ENCODE measurements around the gene SPAG16. TPM values are rescaled to one million over a fixed set of nuclear protein-coding genes. Genes with fewer than 3 reads are reported as not detected.

Gene SPAG16
- total RNA-seq, 4 donors from 2014 or later = 25.6 to 37.5 (median 26.3) TPM

DNA sequence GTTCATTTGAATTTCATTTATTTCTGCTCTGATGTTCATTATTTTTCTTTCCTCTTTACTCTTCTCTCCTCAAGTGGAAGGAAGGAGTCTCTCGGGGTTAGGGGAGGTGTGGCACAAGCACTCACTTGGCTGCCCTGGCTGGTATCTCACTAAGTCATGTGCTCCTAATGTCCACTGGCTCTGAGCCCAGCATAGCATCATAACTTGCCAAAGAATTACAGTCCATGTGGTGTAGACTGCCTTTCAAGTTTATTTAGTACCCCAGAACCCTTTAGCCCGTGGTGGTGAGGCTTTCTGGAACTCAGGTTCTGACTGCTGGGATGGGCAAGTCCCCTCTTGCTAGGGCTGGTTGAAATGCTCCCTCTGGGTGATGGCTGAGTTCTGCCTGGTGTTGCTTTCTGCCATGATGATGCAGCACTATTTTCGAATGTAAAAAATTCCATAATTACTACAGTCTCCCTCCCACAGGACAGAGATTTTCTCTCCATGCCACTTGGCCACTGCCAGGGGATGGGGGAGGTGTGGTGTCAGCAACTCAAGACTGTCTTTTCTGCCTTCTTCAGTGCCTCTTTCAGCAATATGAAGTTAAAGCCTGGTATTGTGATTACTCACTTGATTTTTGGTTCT is 22.2 kb downstream of the SPAG16 start:
- WGBS, 2 donors = 25 to 37% methylated on average over 2 to 3 of the region's 3 CpGs
- H3K4me3 ChIP-seq (ENCODE audit: low read depth, poor library complexity, severe bottlenecking) = no peak overlapping the region
- intact Hi-C loops (cut with DNase I; ENCODE audit: low total_unique reads) = no loop called here
- TF ChIP-seq, protein P1, sequence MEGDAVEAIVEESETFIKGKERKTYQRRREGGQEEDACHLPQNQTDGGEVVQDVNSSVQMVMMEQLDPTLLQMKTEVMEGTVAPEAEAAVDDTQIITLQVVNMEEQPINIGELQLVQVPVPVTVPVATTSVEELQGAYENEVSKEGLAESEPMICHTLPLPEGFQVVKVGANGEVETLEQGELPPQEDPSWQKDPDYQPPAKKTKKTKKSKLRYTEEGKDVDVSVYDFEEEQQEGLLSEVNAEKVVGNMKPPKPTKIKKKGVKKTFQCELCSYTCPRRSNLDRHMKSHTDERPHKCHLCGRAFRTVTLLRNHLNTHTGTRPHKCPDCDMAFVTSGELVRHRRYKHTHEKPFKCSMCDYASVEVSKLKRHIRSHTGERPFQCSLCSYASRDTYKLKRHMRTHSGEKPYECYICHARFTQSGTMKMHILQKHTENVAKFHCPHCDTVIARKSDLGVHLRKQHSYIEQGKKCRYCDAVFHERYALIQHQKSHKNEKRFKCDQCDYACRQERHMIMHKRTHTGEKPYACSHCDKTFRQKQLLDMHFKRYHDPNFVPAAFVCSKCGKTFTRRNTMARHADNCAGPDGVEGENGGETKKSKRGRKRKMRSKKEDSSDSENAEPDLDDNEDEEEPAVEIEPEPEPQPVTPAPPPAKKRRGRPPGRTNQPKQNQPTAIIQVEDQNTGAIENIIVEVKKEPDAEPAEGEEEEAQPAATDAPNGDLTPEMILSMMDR (IDR thresholded peaks at IDR 0.05) = no peak
- TF ChIP-seq POLR2A (IDR thresholded peaks at IDR 0.05) = no peak
- peak; percentile 29 to 83 for DNase-seq (ENCODE audit: low spot score in 2 of 2)

DNA sequence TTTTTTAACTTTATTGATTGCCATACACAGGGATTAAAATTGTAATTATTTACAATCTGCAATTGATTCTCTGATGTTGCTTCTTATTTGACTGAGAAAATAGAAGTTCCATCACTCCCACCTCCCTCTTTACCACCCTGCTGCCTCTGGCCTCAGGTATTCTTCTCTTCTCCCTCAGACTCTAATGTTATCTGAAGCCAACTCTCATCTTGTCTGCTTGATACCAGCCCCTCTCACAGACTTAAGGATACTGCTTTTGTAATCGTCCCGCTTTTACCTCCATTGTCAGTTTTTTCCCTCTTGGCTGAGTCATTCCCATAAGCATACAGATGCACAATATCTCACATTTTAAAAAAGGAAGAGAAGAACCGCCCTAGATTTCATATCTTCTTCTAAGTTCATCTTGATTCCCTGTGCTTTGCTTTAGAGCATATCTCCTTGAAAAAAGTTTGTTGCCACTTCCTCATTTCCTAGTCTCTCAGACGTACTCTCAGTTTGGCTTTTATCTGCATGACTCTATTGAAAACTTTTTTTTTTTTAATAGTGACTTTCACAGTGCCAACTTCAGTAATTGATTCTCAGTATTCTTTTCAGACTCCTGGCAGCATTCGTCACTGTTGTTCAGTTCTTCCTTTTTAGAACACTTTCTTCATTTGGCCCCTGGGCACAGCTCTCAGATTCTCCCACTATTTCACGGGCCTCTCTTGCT is 31.1 kb downstream of the SPAG16 start:
- no peak for DNase-seq (ENCODE audit: low spot score in 2 of 2)
- WGBS, 2 donors = 73 to 76% methylated on average over 6 of the region's 6 CpGs
- TF ChIP-seq, protein P1 (IDR thresholded peaks at IDR 0.05) = no peak
- no peak for TF ChIP-seq POLR2A (IDR thresholded peaks at IDR 0.05)
- intact Hi-C loops (cut with DNase I; ENCODE audit: low total_unique reads) = no loop called here
- H3K4me3 ChIP-seq (ENCODE audit: low read depth, poor library complexity, severe bottlenecking) = no peak overlapping the region

DNA sequence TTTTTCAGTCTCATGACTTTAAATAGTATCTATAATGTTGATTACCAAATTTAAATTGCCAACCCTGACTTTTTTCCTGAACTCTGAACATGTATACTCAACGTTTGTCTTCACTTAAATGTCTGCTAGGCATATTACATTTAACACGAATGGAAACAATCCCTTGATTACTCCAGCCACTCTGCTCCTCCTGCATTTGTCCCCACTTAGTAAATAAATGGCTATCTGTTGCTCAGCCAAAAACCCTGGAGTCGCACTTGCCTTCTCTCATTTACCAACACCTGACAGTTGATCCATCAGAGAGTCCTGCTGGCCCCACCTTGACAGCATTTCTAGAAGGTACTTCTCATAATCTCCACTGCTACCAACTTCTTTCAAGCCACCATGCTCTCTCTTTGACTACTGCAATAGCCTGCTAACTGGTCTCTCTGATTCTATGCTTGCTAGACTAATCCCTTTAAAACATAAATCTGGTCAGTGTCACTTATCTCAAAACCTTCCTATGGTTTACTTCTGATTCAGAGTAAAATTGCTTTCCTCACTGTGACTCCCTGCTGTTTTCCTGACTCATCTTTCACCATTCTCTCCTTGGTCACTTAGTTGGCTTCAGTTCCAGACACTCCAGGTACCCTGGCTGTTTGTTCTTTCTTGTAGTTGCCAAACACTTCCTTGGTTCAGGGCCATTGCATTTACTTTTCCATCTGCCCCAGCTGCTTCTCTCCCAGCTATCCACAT is 31.9 kb downstream of the SPAG16 start:
- H3K4me3 ChIP-seq (ENCODE audit: low read depth, poor library complexity, severe bottlenecking) = no peak overlapping the region
- DNase-seq (ENCODE audit: low spot score in 2 of 2) = no peak
- TF ChIP-seq, protein P1 (IDR thresholded peaks at IDR 0.05) = no peak
- TF ChIP-seq POLR2A (IDR thresholded peaks at IDR 0.05) = no peak
- intact Hi-C loops (cut with DNase I; ENCODE audit: low total_unique reads) = no loop called here
- WGBS, 2 donors = 91 to 95% methylated on average over 3 of the region's 3 CpGs

DNA sequence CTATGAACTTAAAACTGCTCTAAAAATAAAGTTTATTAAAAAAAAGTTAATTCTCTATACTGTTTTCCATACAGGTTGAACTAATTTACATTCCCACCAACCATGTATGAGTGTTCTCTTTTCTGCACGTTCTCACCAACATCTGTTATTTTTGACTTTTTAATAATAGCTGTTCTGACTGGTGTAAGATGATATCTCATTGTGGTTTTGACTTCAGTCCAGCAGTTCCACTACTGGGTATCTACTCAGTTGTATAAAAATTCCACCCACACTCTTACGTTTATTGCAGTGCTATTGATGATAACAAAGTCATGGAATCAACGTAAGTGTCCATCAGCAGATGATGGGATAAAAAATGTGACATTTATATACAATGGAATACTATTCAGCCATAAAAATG is 33.7 kb downstream of the SPAG16 start:
- no peak for DNase-seq (ENCODE audit: low spot score in 2 of 2)
- TF ChIP-seq, protein P1 (IDR thresholded peaks at IDR 0.05) = no peak
- TF ChIP-seq POLR2A (IDR thresholded peaks at IDR 0.05) = no peak
- no peak overlapping the region for H3K4me3 ChIP-seq (ENCODE audit: low read depth, poor library complexity, severe bottlenecking)
- WGBS, 2 donors = 59 to 61% methylated on average over 3 of the region's 3 CpGs
- intact Hi-C loops (cut with DNase I; ENCODE audit: low total_unique reads) = no loop called here

DNA sequence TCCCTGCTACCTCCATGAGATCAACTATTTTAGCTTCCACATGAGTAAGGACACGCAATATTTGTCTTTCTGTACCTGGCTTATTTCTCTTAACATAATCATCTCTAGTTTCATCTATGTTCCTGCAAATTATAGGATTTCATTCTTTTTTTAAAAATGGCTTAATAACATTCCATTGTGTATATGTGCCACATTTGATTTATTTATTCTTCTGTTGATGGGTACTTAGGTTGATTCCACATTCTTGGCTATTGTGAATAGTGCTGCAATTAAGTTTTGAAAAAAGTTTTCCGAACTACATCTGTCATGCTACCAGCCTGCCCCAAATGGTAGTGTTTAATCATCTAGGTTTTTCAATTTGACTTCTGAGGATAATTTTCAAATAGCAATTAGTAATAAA is 36.3 kb downstream of the SPAG16 start:
- intact Hi-C loops (cut with DNase I; ENCODE audit: low total_unique reads) = no loop called here
- 94 to 99% methylated on average over 2 of the region's 2 CpGs for WGBS, 2 donors
- no peak for DNase-seq (ENCODE audit: low spot score in 2 of 2)
- TF ChIP-seq, protein P1 (IDR thresholded peaks at IDR 0.05) = no peak
- TF ChIP-seq POLR2A (IDR thresholded peaks at IDR 0.05) = no peak
- H3K4me3 ChIP-seq (ENCODE audit: low read depth, poor library complexity, severe bottlenecking) = no peak overlapping the region
